Upper lobe of left lung (tissue), 6 donors: Measurements from ENCODE around the gene RPL7A. TPM values are rescaled to one million over a fixed set of nuclear protein-coding genes. Genes with fewer than 3 reads are reported as not detected.

ENCODE experiments used
- ATAC-seq, 2 donors: fragments of 200-7000 bp; cut with Tn5 transposase; one replicate each; pipeline ENCODE4 v1.9.1; 2022; ENCODE audit warnings: mild to moderate bottlenecking in 2 of 2, moderate library complexity in 2 of 2; ENCODE audit not compliant: low FRiP score in 2 of 2
- DNase-seq, 2 donors: peaks; one replicate each; pipeline ENCODE4 v3.0.0-alpha.2; 2019 to 2020
- H3K27ac ChIP-seq, 4 donors: fragments of 200-600 bp; sonication (generic); one replicate each; pipeline ENCODE4 v1.5.1; 2016 to 2019
- H3K27me3 ChIP-seq, 4 donors: fragments of 200-600 bp; sonication (generic); one replicate each; pipeline ENCODE4 v1.5.1; 2017 to 2019
- H3K36me3 ChIP-seq, 4 donors: fragments of 200-600 bp; sonication (generic); one replicate each; pipeline ENCODE4 v1.5.1; 2016 to 2019
- H3K4me1 ChIP-seq, 4 donors: fragments of 200-600 bp; sonication (generic); one replicate each; pipeline ENCODE4 v1.5.1; 2018 to 2019
- H3K4me3 ChIP-seq, 4 donors: fragments of 200-600 bp; sonication (generic); one replicate each; pipeline ENCODE4 v1.5.1; 2017 to 2019; ENCODE audit warnings: mild to moderate bottlenecking in 2 of 4, moderate library complexity in 1 of 4
- H3K9me3 ChIP-seq, 4 donors: fragments of 200-600 bp; sonication (generic); one replicate each; pipeline ENCODE4 v1.5.1; 2018 to 2019
- CTCF ChIP-seq, 6 experiments: fragments of 450-650 bp in 4 of 6; fragments of 200-600 bp in 2 of 6; sonication (generic) in 2 of 6; IDR thresholded peaks; one replicate each; pipeline ENCODE4 v1.5.1; 2016 to 2019; ENCODE audit warnings: antibody characterized with exemption in 6 of 6
- EP300 ChIP-seq, 4 donors: sonication (generic); formaldehyde crosslinking; IDR thresholded peaks; one replicate each; pipeline ENCODE4 v1.5.1; 2017; ENCODE audit warnings: antibody characterized with exemption in 4 of 4, control low read depth in 2 of 4
- POLR2A ChIP-seq, 4 donors: fragments of 450-650 bp; IDR thresholded peaks; one replicate each; pipeline ENCODE4 v1.5.1; 2016 to 2017; ENCODE audit warnings: antibody characterized with exemption in 4 of 4, mild to moderate bottlenecking in 2 of 4
- POLR2AphosphoS5 ChIP-seq, 2 donors: sonication (generic); formaldehyde crosslinking; IDR thresholded peaks; one replicate each; pipeline ENCODE4 v1.5.1; 2017; ENCODE audit warnings: antibody characterized with exemption in 2 of 2
- WGBS, 2 donors: methylation state at CpG; one replicate each; pipeline ENCODE4 v1.1.5; 2017 to 2018; 5-methylcytosine and 5-hydroxymethylcytosine counted together
- total RNA-seq, 6 donors: library from RNA; depleted of rRNA in 4 of 6; stranded (reverse); fragments of >200 nt in 4 of 6; gene quantifications; one replicate each; pipeline versions ENCODE4 v1.1.0 to v1.2.1, GENCODE V29; 2016 to 2021
- donor health status: DM: no; HTN: no; CAD: no; lungs with moderate emphysema.
- donor health status: DM: no; HTN: yes; CAD: no; lungs with severe emphysema.

Gene RPL7A
- total RNA-seq, 6 donors from 2014 or later, result 840 to 1,613 (median 1,352) TPM

GRCh38 chr9:133359399-133360175 lies 11.6 kb downstream of the RPL7A start:
- Histone ChIP-seq H3K9me3 (no peaks in the 10 kb centered on the region), H3K27ac (no peak overlapping the region), H3K4me1 (peaks cover 24 to 41% (median 25%) of the 10 kb centered on the region in 4 donors), H3K27me3 (no peaks in the 10 kb centered on the region), H3K4me3 (no peak overlapping the region), H3K36me3 (peaks cover 18 to 55% (median 43%) of the 10 kb centered on the region in 4 donors)
- WGBS, 2 donors, result 65 to 76% methylated on average over 11 to 19 of the region's 20 CpGs
- ATAC-seq, result no peak
- TF ChIP-seq POLR2AphosphoS5 (IDR thresholded peaks at IDR 0.05), result no peak
- TF ChIP-seq CTCF (IDR thresholded peaks at IDR 0.05), result peak in 1 of 6 experiments; percentile 24
- peak in 1 of 2 donors; percentile 75 for DNase-seq

GRCh38 chr9:133360400-133361393 lies 12.7 kb downstream of the RPL7A start:
- ATAC-seq, result no peak
- DNase-seq, result no peak
- 86% methylated on average over 21 of the region's 21 CpGs for WGBS, 2 donors
- Histone ChIP-seq H3K27me3 (no peaks in the 10 kb centered on the region), H3K9me3 (no peaks in the 10 kb centered on the region), H3K4me3 (no peak overlapping the region), H3K4me1 (peaks cover 13 to 30% (median 16%) of the 10 kb centered on the region in 4 donors), H3K36me3 (peaks cover 27 to 67% (median 52%) of the 10 kb centered on the region in 4 donors), H3K27ac (no peak overlapping the region)
- TF ChIP-seq EP300 (IDR thresholded peaks at IDR 0.05) (no peak), CTCF (IDR thresholded peaks at IDR 0.05) (no peak), POLR2AphosphoS5 (IDR thresholded peaks at IDR 0.05) (no peak), POLR2A (IDR thresholded peaks at IDR 0.05) (no peak)

- Histone ChIP-seq H3K27ac (no peak overlapping the region), H3K9me3 (no peaks in the 10 kb centered on the region), H3K27me3 (no peaks in the 10 kb centered on the region), H3K36me3 (peaks cover 32 to 76% (median 61%) of the 10 kb centered on the region in 4 donors), H3K4me1 (peaks cover 12 to 26% (median 14%) of the 10 kb centered on the region in 4 donors), H3K4me3 (no peak overlapping the region)
- ATAC-seq (no peak), DNase-seq (no peak)
- no peak for TF ChIP-seq CTCF (IDR thresholded peaks at IDR 0.05)
- TF ChIP-seq POLR2AphosphoS5 (IDR thresholded peaks at IDR 0.05), result no peak
- 80 to 84% methylated on average over 13 of the region's 13 CpGs for WGBS, 2 donors
Observed at GRCh38 chr9:133361507-133362092, 13.6 kb downstream of the RPL7A start.

GRCh38 chr9:133362359-133363044 lies 14.5 kb downstream of the RPL7A start:
- H3K27ac ChIP-seq, result no peak overlapping the region
- peak in 1 of 2 donors; percentile 80 for DNase-seq
- H3K4me3 ChIP-seq, result no peak overlapping the region
- H3K4me1 ChIP-seq, result peaks cover 5 to 18% (median 7%) of the 10 kb centered on the region in 4 donors
- no peaks in the 10 kb centered on the region for H3K27me3 ChIP-seq
- TF ChIP-seq CTCF (IDR thresholded peaks at IDR 0.05) (no peak), EP300 (IDR thresholded peaks at IDR 0.05) (no peak), POLR2AphosphoS5 (IDR thresholded peaks at IDR 0.05) (no peak)
- WGBS, 2 donors, result 87 to 92% methylated on average over 14 to 15 of the region's 15 CpGs
- no peak for ATAC-seq
- H3K9me3 ChIP-seq, result no peaks in the 10 kb centered on the region
- H3K36me3 ChIP-seq, result peaks cover 37 to 85% (median 70%) of the 10 kb centered on the region in 4 donors
